Measurements from ENCODE around the gene CTRL.
"Not testable (repeated sequence)": the region's sequence is repeated elsewhere in the genome, so short reads cannot be mapped to it uniquely, and the experiment has no call there.

CTRL gene

GRCh38 chr16:67940446-67941089, 8.9 kb upstream of the CTRL start:
- DNase-seq (ENCODE audit: low read depth), result no peak

GRCh38 chr16:67939507-67940445, 8.1 kb upstream of the CTRL start:
- peak; percentile 33 for DNase-seq (ENCODE audit: low read depth)

GRCh38 chr16:67937713-67938112, 6.1 kb upstream of the CTRL start:
- DNase-seq (ENCODE audit: low read depth), result not testable (repeated sequence)

- peak; percentile 72 for DNase-seq (ENCODE audit: low read depth)
Observed at GRCh38 chr16:67936880-67937605, 5.4 kb upstream of the CTRL start.

GRCh38 chr16:67936124-67936879, 4.6 kb upstream of the CTRL start, which contains the start of gene PSMB10:
PSMB10 (minus strand) TSS chr16:67936850; CDS start chr16:67936749, 101 bp downstream.
- DNase-seq (ENCODE audit: low read depth), result peak; percentile 25

- DNase-seq (ENCODE audit: low read depth), result peak; percentile 93
Observed at GRCh38 chr16:67935402-67936123, 3.9 kb upstream of the CTRL start.

GRCh38 chr16:67935101-67935401, 3.4 kb upstream of the CTRL start:
- no peak for DNase-seq (ENCODE audit: low read depth)

GRCh38 chr16:67934306-67935100, 2.8 kb upstream of the CTRL start:
- DNase-seq (ENCODE audit: low read depth), result no peak

GRCh38 chr16:67933805-67934204, 2.1 kb upstream of the CTRL start:
- no peak for DNase-seq (ENCODE audit: low read depth)

GRCh38 chr16:67932462-67932840, 789 bp upstream of the CTRL start:
- DNase-seq (ENCODE audit: low read depth), result no peak

GRCh38 chr16:67930678-67931211, 917 bp downstream of the CTRL start:
- no peak for DNase-seq (ENCODE audit: low read depth)

- DNase-seq (ENCODE audit: low read depth), result no peak
Observed at GRCh38 chr16:67930191-67930590, 1.5 kb downstream of the CTRL start.

GRCh38 chr16:67928561-67929364, 2.9 kb downstream of the CTRL start:
- DNase-seq (ENCODE audit: low read depth), result peak; percentile 62

GRCh38 chr16:67928147-67928546, 3.5 kb downstream of the CTRL start:
- DNase-seq (ENCODE audit: low read depth), result no peak

GRCh38 chr16:67927131-67927941, 4.3 kb downstream of the CTRL start:
- no peak for DNase-seq (ENCODE audit: low read depth)

- DNase-seq (ENCODE audit: low read depth), result no peak
Observed at GRCh38 chr16:67926181-67926750, 5.4 kb downstream of the CTRL start.

GRCh38 chr16:67924140-67924906, 7.3 kb downstream of the CTRL start:
- no peak for DNase-seq (ENCODE audit: low read depth)

All from stimulated activated CD4-positive, alpha-beta T cell treated with anti-CD3 and anti-CD28 coated beads, Interleukin-2, amount 100 ng/mL, for 4 hours (primary cell).